Transverse colon (tissue), 4 donors: ENCODE measurements around the gene TUT1. TPM values are rescaled to one million over a fixed set of nuclear protein-coding genes. Genes with fewer than 3 reads are reported as not detected.

Experiments
- DNase-seq: peaks from one replicate; pipeline ENCODE4 v3.0.0-alpha.2; 2019
- H3K27ac ChIP-seq, 4 donors: fragments of 200-600 bp; sonication (generic); 2 replicates each; pipeline ENCODE4 v1.5.1; 2016 to 2018; ENCODE audit warnings: inconsistent platforms in 4 of 4
- H3K27me3 ChIP-seq: fragments of 200-600 bp; sonication (generic); 2 replicates; pipeline ENCODE4 v1.5.1; 2017; ENCODE audit warnings: inconsistent platforms
- H3K36me3 ChIP-seq, 4 donors: fragments of 200-600 bp; sonication (generic); 2 replicates each; pipeline ENCODE4 v1.5.1; 2017 to 2019; ENCODE audit warnings: inconsistent platforms in 4 of 4
- H3K4me1 ChIP-seq, 4 donors: fragments of 200-600 bp; sonication (generic); 2 replicates each; pipeline ENCODE4 v1.5.1; 2017 to 2020; ENCODE audit warnings: inconsistent platforms in 4 of 4
- H3K4me3 ChIP-seq, 4 donors: fragments of 200-600 bp; sonication (generic); 1 replicate in 1 of 4; 2 replicates in 3 of 4; pipeline versions ENCODE4 v1.5.1 to v1.6.1; 2017 to 2019; ENCODE audit warnings: inconsistent platforms in 4 of 4
- H3K9me3 ChIP-seq, 2 donors: fragments of 200-600 bp; sonication (generic); 2 replicates each; pipeline ENCODE4 v1.5.1; 2017 to 2019; ENCODE audit warnings: inconsistent platforms in 2 of 2
- EP300 ChIP-seq: sonication (generic); formaldehyde crosslinking; IDR thresholded peaks from one replicate; pipeline ENCODE4 v1.6.1; 2017; ENCODE audit warnings: antibody characterized with exemption, low read depth
- POLR2A ChIP-seq: fragments of 450-650 bp; IDR thresholded peaks from one replicate; pipeline ENCODE4 v1.6.1; 2016; ENCODE audit warnings: antibody characterized with exemption, mild to moderate bottlenecking, moderate library complexity
- POLR2AphosphoS5 ChIP-seq, 3 donors: sonication (generic); formaldehyde crosslinking; IDR thresholded peaks; one replicate each; pipeline ENCODE4 v1.6.1; 2016; ENCODE audit warnings: antibody characterized with exemption in 3 of 3
- WGBS, 2 donors: methylation state at CpG; one replicate each; pipeline ENCODE4 v1.1.5; 2018; ENCODE audit warnings: low coverage in 1 of 2; 5-methylcytosine and 5-hydroxymethylcytosine counted together
- in situ Hi-C, 4 donors: fragments of 200-750 bp; cut with MboI; loops; one replicate each; pipeline versions ENCODE4 v1.15.0 to v1.15.1; 2017; ENCODE audit warnings: low sequenced_read_pairs in 3 of 4, low pct_ligation_motif_present in 1 of 4, low pct_unique_long_range_greater_than_20kb in 1 of 4
- intact Hi-C: fragments of 100-400 bp; cut with DNase I; formaldehyde crosslinking; loops from one replicate; pipeline ENCODE4 v1.15.1; 2023; ENCODE audit warnings: low total_unique reads
- total RNA-seq, 4 donors: library from RNA; depleted of rRNA; stranded (reverse); fragments of >200 nt; gene quantifications; one replicate each; pipeline ENCODE4 v1.1.0, GENCODE V29; 2016
- TF ChIP-seq, protein P1 (sequence below), 5 experiments: fragments of 200-600 bp in 3 of 5; fragments of 450-650 bp in 2 of 5; sonication (generic) in 3 of 5; IDR thresholded peaks; 1 replicate in 2 of 5; 2 replicates in 3 of 5; pipeline ENCODE4 v1.5.1; 2016 to 2017; ENCODE audit warnings: antibody characterized with exemption in 5 of 5, inconsistent platforms in 3 of 5, mild to moderate bottlenecking in 2 of 5, moderate library complexity in 1 of 5

Gene TUT1
- total RNA-seq, 4 donors from 2014 or later = 6.0 to 12.4 (median 9.8) TPM

GRCh38 chr11:62556875-62557631, 34.3 kb downstream of the TUT1 start:
- Histone ChIP-seq H3K4me3 (peak overlapping the region in 2 of 4 donors; percentile 0 to 6), H3K4me1 (peaks cover 65 to 79% (median 72%) of the 10 kb centered on the region in 4 donors), H3K9me3 (no peaks in the 10 kb centered on the region), H3K27ac (peak overlapping the region; percentile 96 to 100 (median 97)), H3K27me3 (no peaks in the 10 kb centered on the region), H3K36me3 (peaks cover 0 to 16% (median 3%) of the 10 kb centered on the region in 4 donors)
- 0 to 33% methylated on average over 1 to 3 of the region's 3 CpGs for WGBS, 2 donors
- DNase-seq = peak; percentile 58
- in situ Hi-C loops = loop anchor here in 2 of 4 donors (10.0 kb wide), 1 partner anchor 132 kb away; no protein-coding TSS in a partner anchor
- TF ChIP-seq POLR2A = peak; percentile 6
- TF ChIP-seq EP300 = no peak
- TF ChIP-seq, protein P1, sequence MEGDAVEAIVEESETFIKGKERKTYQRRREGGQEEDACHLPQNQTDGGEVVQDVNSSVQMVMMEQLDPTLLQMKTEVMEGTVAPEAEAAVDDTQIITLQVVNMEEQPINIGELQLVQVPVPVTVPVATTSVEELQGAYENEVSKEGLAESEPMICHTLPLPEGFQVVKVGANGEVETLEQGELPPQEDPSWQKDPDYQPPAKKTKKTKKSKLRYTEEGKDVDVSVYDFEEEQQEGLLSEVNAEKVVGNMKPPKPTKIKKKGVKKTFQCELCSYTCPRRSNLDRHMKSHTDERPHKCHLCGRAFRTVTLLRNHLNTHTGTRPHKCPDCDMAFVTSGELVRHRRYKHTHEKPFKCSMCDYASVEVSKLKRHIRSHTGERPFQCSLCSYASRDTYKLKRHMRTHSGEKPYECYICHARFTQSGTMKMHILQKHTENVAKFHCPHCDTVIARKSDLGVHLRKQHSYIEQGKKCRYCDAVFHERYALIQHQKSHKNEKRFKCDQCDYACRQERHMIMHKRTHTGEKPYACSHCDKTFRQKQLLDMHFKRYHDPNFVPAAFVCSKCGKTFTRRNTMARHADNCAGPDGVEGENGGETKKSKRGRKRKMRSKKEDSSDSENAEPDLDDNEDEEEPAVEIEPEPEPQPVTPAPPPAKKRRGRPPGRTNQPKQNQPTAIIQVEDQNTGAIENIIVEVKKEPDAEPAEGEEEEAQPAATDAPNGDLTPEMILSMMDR (IDR thresholded peaks at IDR 0.05) = no peak
- intact Hi-C loops = no loop called here

GRCh38 chr11:62556108-62556874, 35.0 kb downstream of the TUT1 start:
- in situ Hi-C loops (loop anchor here in 2 of 4 donors (10.0 kb wide), 1 partner anchor 131 kb away; no protein-coding TSS in a partner anchor), intact Hi-C loops (no loop called here)
- H3K27ac ChIP-seq = peak overlapping the region; percentile 96 to 100 (median 97)
- no peaks in the 10 kb centered on the region for H3K27me3 ChIP-seq
- TF ChIP-seq, protein P1 (IDR thresholded peaks at IDR 0.05) = no peak
- peak; percentile 61 to 77 (median 75) for TF ChIP-seq POLR2AphosphoS5 (IDR thresholded peaks at IDR 0.05)
- no peak for TF ChIP-seq EP300
- peak; percentile 31 for TF ChIP-seq POLR2A
- peaks cover 0 to 11% (median 3%) of the 10 kb centered on the region in 4 donors for H3K36me3 ChIP-seq
- H3K9me3 ChIP-seq = no peaks in the 10 kb centered on the region
- H3K4me1 ChIP-seq = peaks cover 73 to 86% (median 79%) of the 10 kb centered on the region in 4 donors
- DNase-seq = peak; percentile 90
- 3% methylated on average over 14 of the region's 14 CpGs; no CpG with 5 or more reads in 1 of the 2 donors for WGBS, 2 donors
- H3K4me3 ChIP-seq = peak overlapping the region in 2 of 4 donors; percentile 0 to 6

- in situ Hi-C loops = loop anchor here in 2 of 4 donors (10.0 kb wide), 1 partner anchor 131 kb away; no protein-coding TSS in a partner anchor
- peak overlapping the region in 1 of 4 donors; percentile 6 for H3K4me3 ChIP-seq
- peaks cover 70 to 86% (median 80%) of the 10 kb centered on the region in 4 donors for H3K4me1 ChIP-seq
- TF ChIP-seq, protein P1 (IDR thresholded peaks at IDR 0.05) = no peak
- TF ChIP-seq EP300 (no peak), POLR2AphosphoS5 (IDR thresholded peaks at IDR 0.05) (peak in 2 of 3 donors; percentile 9 to 38)
- intact Hi-C loops = no loop called here
- no peaks in the 10 kb centered on the region for H3K27me3 ChIP-seq
- H3K36me3 ChIP-seq = peaks cover 0 to 11% (median 3%) of the 10 kb centered on the region in 4 donors
- H3K9me3 ChIP-seq = no peaks in the 10 kb centered on the region
- peak overlapping the region; percentile 96 to 100 (median 97) for H3K27ac ChIP-seq
- WGBS, 2 donors = 0 to 10% methylated on average over 2 to 4 of the region's 4 CpGs
- peak; percentile 74 for DNase-seq
Measured at GRCh38 chr11:62555464-62556107, 35.7 kb downstream of the TUT1 start.
